PFSK-1 (cell line): Measurements from ENCODE around the gene MAP2K6.

Source experiments
- POLR2AphosphoS5 ChIP-seq: IDR thresholded peaks from 2 replicates; pipeline ENCODE4 v1.6.1; 2012; ENCODE audit warnings: low read depth, mild to moderate bottlenecking, control low read depth, low read length, moderate library complexity
- REST ChIP-seq, 2 experiments: IDR thresholded peaks; 2 replicates each; pipeline versions ENCODE4 v1.6.1 to v1.8.0; 2011 to 2012; ENCODE audit warnings: low read depth in 2 of 2, low read length in 2 of 2, control low read depth in 1 of 2, inconsistent platforms in 1 of 2, mild to moderate bottlenecking in 1 of 2, moderate library complexity in 1 of 2; ENCODE audit not compliant: insufficient read depth in 1 of 2

DNA sequence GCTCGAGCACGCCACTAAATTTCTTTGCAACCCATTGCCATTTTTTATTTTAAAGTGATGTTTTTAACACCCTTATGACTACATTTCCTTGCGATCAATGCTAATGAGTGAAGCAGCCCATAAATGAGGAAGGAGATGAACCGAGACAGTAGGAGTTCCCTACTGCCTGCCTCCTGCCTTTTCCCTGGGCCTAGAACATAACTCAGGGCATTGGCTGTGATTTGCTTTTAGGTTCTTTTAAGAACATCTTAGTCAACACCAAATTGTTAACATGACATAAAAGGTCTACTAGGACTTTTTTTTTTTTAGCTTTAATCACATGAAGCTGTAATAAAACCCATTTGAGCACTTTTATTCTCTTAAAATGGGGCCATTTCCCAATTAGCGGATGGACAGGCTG is 81.3 kb downstream of the MAP2K6 start:
- no peak for TF ChIP-seq POLR2AphosphoS5
- TF ChIP-seq REST (IDR thresholded peaks at IDR 0.05; ENCODE audit: insufficient read depth in 1 of 2, low read depth in 2 of 2, low read length in 2 of 2): no peak
